Spleen (tissue), 11 donors: ENCODE results near the gene CPNE8. TPM values are rescaled to one million over a fixed set of nuclear protein-coding genes. Genes with fewer than 3 reads are reported as not detected.

Experiments
- DNase-seq: peaks from one replicate; pipeline ENCODE4 v3.0.0-alpha.2; 2020
- H3K27ac ChIP-seq, 8 donors: fragments of 200-600 bp; sonication (generic) in 7 of 8; 1 replicate in 4 of 8; 2 replicates in 4 of 8; pipeline versions ENCODE4 v1.5.0 to v1.8.0; 2016 to 2021; ENCODE audit warnings: inconsistent platforms in 4 of 8, mild to moderate bottlenecking in 4 of 8, moderate library complexity in 1 of 8
- H3K27me3 ChIP-seq, 7 donors: fragments of 200-600 bp; sonication (generic) in 6 of 7; replicated peaks in 1 of 7; 1 replicate in 4 of 7; 2 replicates in 3 of 7; pipeline versions ENCODE4 v1.5.0 to v1.8.0; 2016 to 2021; ENCODE audit warnings: inconsistent platforms in 3 of 7, mild to moderate bottlenecking in 1 of 7
- H3K36me3 ChIP-seq, 6 donors: fragments of 200-600 bp; sonication (generic) in 5 of 6; 1 replicate in 4 of 6; 2 replicates in 2 of 6; pipeline versions ENCODE4 v1.5.0 to v1.8.0; 2016 to 2021; ENCODE audit warnings: inconsistent platforms in 2 of 6
- H3K4me1 ChIP-seq, 6 donors: fragments of 200-600 bp; sonication (generic) in 5 of 6; 1 replicate in 3 of 6; 2 replicates in 3 of 6; pipeline versions ENCODE4 v1.5.0 to v1.8.0; 2016 to 2021; ENCODE audit warnings: inconsistent platforms in 3 of 6
- H3K4me3 ChIP-seq, 8 donors: fragments of 200-600 bp; sonication (generic) in 7 of 8; 1 replicate in 4 of 8; 2 replicates in 4 of 8; pipeline versions ENCODE4 v1.5.0 to v1.8.0; 2016 to 2021; ENCODE audit warnings: inconsistent platforms in 4 of 8, mild to moderate bottlenecking in 4 of 8, moderate library complexity in 2 of 8
- H3K9me3 ChIP-seq, 8 donors: fragments of 200-600 bp; sonication (generic) in 7 of 8; 1 replicate in 4 of 8; 2 replicates in 4 of 8; pipeline versions ENCODE4 v1.5.0 to v1.8.0; 2016 to 2021; ENCODE audit warnings: inconsistent platforms in 4 of 8
- POLR2A ChIP-seq, 3 donors: fragments of 450-650 bp; IDR thresholded peaks; one replicate each; pipeline ENCODE4 v1.5.1; 2017; ENCODE audit warnings: antibody characterized with exemption in 3 of 3, mild to moderate bottlenecking in 1 of 3
- POLR2AphosphoS5 ChIP-seq, 3 donors: sonication (generic); formaldehyde crosslinking; IDR thresholded peaks; one replicate each; pipeline ENCODE4 v1.5.1; 2017; ENCODE audit warnings: antibody characterized with exemption in 3 of 3
- WGBS, 5 donors: extraction: QIAGEN DNeasy Blood & Tissue Kit in 3 of 5; methylation state at CpG; one replicate each; pipeline versions ENCODE4 v1.1.5 to v1.1.7; 2013 to 2018; 5-methylcytosine and 5-hydroxymethylcytosine counted together
- intact Hi-C: fragments of 100-400 bp; cut with DNase I; formaldehyde crosslinking; loops from one replicate; pipeline ENCODE4 v1.15.0; 2023; ENCODE audit warnings: low total_unique reads
- polyA plus RNA-seq, 3 donors: library from polyadenylated mRNA; stranded (reverse); fragments of 200-250 nt; gene quantifications; one replicate each; pipeline ENCODE4 v1.2.1, GENCODE V29; 2013
- total RNA-seq, 7 donors: library from RNA; depleted of rRNA in 3 of 7; stranded (reverse); fragments of >200 nt in 3 of 7; fragmentation: NEBNext Ultra II Directional in 4 of 7; extraction: Animal tissue kit (Norgen Biotek cat#: 25700) in 4 of 7; gene quantifications; one replicate each; pipeline versions ENCODE4 v1.1.0 to v1.2.1, GENCODE V29; 2016 to 2021
- TF ChIP-seq, protein P1 (sequence below), 11 experiments: fragments of 200-600 bp in 7 of 11; fragments of 450-650 bp in 4 of 11; sonication (generic) in 4 of 11; IDR thresholded peaks in 8 of 11; conservative IDR thresholded peaks in 3 of 11; 1 replicate in 7 of 11; 2 replicates in 4 of 11; pipeline versions ENCODE4 v1.4.0 to v1.8.0; 2016 to 2021; ENCODE audit warnings: antibody characterized with exemption in 11 of 11, inconsistent platforms in 4 of 11, mild to moderate bottlenecking in 1 of 11
- donor health status: healthy with polysubstance abuse.
- donor health status: DM: no; HTN: no; CAD: no; lungs with moderate emphysema.
- donor health status: DM: no; HTN: no; CAD: no.
- donor health status: Bipolar disorder and iron deficiency.
- donor health status: healthy.
- donor health status: DM: no; HTN: no; CAD: no.
- donor health status: DM: yes; HTN: yes; CAD: no.

The CPNE8 gene
- total and polyA plus RNA-seq, 10 donors, result 5.4 to 42.4 (median 30.2) TPM

DNA sequence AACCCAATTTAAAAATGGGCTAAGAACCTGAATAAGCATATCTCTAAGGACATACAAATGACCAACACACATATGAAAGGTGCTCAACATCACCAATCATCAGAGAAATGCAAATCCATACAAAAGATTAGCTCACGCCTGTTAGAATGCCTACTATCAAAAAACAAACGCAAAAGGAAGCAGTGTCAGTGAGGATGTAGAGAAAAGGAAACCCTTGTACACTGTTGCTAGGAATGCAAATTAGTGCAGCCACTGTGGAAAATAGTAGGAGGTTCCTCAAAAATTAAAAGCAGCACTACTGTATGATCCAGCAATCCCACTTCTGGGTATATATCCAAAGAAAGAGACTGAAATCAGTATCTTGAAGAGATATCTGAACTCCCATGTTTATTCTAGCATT, 133.0 kb downstream of the CPNE8 start:
- TF ChIP-seq, protein P1, sequence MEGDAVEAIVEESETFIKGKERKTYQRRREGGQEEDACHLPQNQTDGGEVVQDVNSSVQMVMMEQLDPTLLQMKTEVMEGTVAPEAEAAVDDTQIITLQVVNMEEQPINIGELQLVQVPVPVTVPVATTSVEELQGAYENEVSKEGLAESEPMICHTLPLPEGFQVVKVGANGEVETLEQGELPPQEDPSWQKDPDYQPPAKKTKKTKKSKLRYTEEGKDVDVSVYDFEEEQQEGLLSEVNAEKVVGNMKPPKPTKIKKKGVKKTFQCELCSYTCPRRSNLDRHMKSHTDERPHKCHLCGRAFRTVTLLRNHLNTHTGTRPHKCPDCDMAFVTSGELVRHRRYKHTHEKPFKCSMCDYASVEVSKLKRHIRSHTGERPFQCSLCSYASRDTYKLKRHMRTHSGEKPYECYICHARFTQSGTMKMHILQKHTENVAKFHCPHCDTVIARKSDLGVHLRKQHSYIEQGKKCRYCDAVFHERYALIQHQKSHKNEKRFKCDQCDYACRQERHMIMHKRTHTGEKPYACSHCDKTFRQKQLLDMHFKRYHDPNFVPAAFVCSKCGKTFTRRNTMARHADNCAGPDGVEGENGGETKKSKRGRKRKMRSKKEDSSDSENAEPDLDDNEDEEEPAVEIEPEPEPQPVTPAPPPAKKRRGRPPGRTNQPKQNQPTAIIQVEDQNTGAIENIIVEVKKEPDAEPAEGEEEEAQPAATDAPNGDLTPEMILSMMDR (IDR thresholded peaks at IDR 0.05 in 8 of 11, conservative IDR thresholded peaks at IDR 0.05 in 3 of 11), result no peak
- TF ChIP-seq POLR2A (IDR thresholded peaks at IDR 0.05) (no peak), POLR2AphosphoS5 (IDR thresholded peaks at IDR 0.05) (no peak)
- peaks cover 0 to 6% (median 0%) of the 10 kb centered on the region in 6 donors for H3K36me3 ChIP-seq
- peak overlapping the region in 6 of 8 donors; percentile 42 to 77 (median 66) for H3K27ac ChIP-seq
- intact Hi-C loops, result no loop called here
- H3K4me3 ChIP-seq, result peak overlapping the region in 1 of 8 donors; percentile 25
- H3K4me1 ChIP-seq, result peaks cover 0 to 15% (median 8%) of the 10 kb centered on the region in 6 donors
- 20 to 38% (median 33%) methylated on average over 2 of the region's 2 CpGs for whole genome bisulfite sequencing, 5 donors
- no peak for DNase-seq
- no peaks in the 10 kb centered on the region for H3K27me3 ChIP-seq
- no peaks in the 10 kb centered on the region for H3K9me3 ChIP-seq

DNA sequence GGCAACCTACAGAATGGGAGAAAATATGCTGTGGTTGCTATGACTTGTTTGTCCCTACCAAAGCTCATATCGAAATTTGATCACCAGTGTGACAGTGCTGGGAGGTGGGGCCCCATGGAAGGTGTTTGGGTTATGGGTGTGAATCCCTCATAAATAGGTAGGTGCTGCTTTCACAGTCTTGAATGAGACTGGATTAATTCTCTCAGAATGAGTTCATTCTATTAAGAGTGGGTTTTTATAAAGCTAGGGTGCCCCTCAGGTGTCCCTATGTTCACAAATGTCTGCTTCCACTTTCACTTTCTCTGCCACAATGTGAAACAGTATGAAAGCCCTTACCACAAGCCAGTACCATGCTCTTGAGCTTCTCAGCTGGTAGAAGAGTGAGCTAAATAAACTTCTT, 133.5 kb downstream of the CPNE8 start:
- Histone ChIP-seq H3K9me3 (no peaks in the 10 kb centered on the region), H3K36me3 (peaks cover 0 to 6% (median 0%) of the 10 kb centered on the region in 6 donors), H3K27ac (peak overlapping the region in 7 of 8 donors; percentile 11 to 77 (median 62)), H3K27me3 (no peaks in the 10 kb centered on the region), H3K4me1 (peaks cover 0 to 15% (median 8%) of the 10 kb centered on the region in 6 donors), H3K4me3 (peak overlapping the region in 2 of 8 donors; percentile 25 to 48)
- intact Hi-C loops, result no loop called here
- 52 to 74% (median 56%) methylated on average over 1 of the region's 1 CpG for WGBS, 5 donors
- TF ChIP-seq POLR2A (IDR thresholded peaks at IDR 0.05) (no peak), POLR2AphosphoS5 (IDR thresholded peaks at IDR 0.05) (no peak)
- TF ChIP-seq, protein P1 (IDR thresholded peaks at IDR 0.05 in 8 of 11, conservative IDR thresholded peaks at IDR 0.05 in 3 of 11), result no peak
- DNase-seq, result no peak

DNA sequence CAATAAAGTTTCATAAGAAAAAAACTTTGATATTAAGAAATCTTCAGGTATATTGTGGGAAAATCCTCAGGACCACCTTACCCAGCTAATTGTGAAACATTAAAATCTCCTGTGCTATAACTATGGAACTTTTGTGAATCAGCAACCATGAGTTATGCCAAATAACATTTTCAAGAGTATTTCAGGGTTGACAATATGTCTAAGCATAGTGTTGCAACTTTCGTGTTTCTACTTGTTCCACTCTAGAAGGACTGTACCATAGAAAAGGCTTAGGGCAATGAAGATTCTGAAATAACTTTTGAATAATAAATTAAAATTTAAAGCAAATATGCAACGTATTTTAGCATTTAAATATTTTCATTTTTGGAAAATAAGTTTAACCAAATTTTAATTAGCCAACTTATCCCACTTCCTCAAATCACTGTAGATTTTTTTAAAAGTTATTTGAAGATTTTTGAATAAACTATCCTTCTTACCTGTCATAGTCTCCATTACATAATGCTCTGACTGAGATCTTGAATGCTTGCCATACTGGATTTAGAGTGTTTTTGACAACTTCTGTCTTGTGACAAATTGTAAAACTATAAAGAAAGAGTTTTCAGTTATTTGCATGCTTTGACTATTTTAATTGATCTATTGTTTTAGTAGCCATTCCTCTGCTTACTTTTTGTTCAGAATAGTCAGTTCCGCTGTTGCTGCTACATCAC, 143.6 kb downstream of the CPNE8 start:
- H3K27me3 ChIP-seq, result no peaks in the 10 kb centered on the region
- no peak overlapping the region for H3K27ac ChIP-seq
- no peaks in the 10 kb centered on the region for H3K4me1 ChIP-seq
- TF ChIP-seq POLR2A (IDR thresholded peaks at IDR 0.05) (no peak), POLR2AphosphoS5 (IDR thresholded peaks at IDR 0.05) (no peak)
- TF ChIP-seq, protein P1 (IDR thresholded peaks at IDR 0.05 in 8 of 11, conservative IDR thresholded peaks at IDR 0.05 in 3 of 11), result no peak
- peaks cover 0 to 18% (median 0%) of the 10 kb centered on the region in 6 donors for H3K36me3 ChIP-seq
- intact Hi-C loops, result no loop called here
- no peak overlapping the region for H3K4me3 ChIP-seq
- DNase-seq, result no peak
- 86 to 95% (median 88%) methylated on average over 3 of the region's 3 CpGs for WGBS, 5 donors
- no peaks in the 10 kb centered on the region for H3K9me3 ChIP-seq

DNA sequence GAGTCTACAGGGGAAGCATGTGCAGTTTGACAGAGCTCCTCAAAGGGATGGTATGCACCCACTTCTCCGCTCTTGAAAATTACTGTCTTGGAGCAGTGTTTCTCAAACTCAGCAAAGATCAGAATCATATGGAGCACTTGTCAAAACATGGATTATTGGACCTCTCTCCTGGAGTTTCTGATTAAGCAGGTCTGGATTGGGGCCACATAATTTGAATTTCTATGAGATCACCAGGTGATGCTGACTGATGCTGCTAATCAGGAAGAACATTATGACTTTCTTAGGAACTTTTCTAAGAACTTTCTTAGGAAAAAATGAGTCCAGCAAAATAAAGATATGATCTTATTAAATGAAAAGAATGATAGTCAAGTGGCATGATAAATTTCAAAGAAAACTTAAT, 144.3 kb downstream of the CPNE8 start:
- Histone ChIP-seq H3K4me1 (no peaks in the 10 kb centered on the region), H3K4me3 (no peak overlapping the region), H3K36me3 (peaks cover 0 to 18% (median 0%) of the 10 kb centered on the region in 6 donors), H3K9me3 (no peaks in the 10 kb centered on the region), H3K27ac (no peak overlapping the region), H3K27me3 (no peaks in the 10 kb centered on the region)
- WGBS, 5 donors, result 91 to 100% (median 98%) methylated on average over 1 of the region's 1 CpG
- TF ChIP-seq, protein P1 (IDR thresholded peaks at IDR 0.05 in 8 of 11, conservative IDR thresholded peaks at IDR 0.05 in 3 of 11), result no peak
- TF ChIP-seq POLR2AphosphoS5 (IDR thresholded peaks at IDR 0.05), result no peak
- no peak for TF ChIP-seq POLR2A (IDR thresholded peaks at IDR 0.05)
- DNase-seq, result no peak
- intact Hi-C loops, result no loop called here
